Stomach (tissue), 4 donors: ENCODE data around the gene DRGX.

Experiments
- POLR2AphosphoS5 ChIP-seq, 3 donors: sonication (generic); formaldehyde crosslinking; IDR thresholded peaks; one replicate each; pipeline ENCODE4 v1.6.1; 2016; ENCODE audit warnings: antibody characterized with exemption in 3 of 3
- TF ChIP-seq, protein P1 (sequence below), 7 experiments: fragments of 450-650 bp in 4 of 7; fragments of 200-600 bp in 3 of 7; sonication (generic) in 3 of 7; IDR thresholded peaks; one replicate each; pipeline ENCODE4 v1.5.1; 2016 to 2019; ENCODE audit warnings: antibody characterized with exemption in 7 of 7, control low read depth in 2 of 7, mild to moderate bottlenecking in 1 of 7

GRCh38 chr10:49348593-49348992, 47.3 kb downstream of the DRGX start:
- no peak for TF ChIP-seq POLR2AphosphoS5 (IDR thresholded peaks at IDR 0.05)
- TF ChIP-seq, protein P1, sequence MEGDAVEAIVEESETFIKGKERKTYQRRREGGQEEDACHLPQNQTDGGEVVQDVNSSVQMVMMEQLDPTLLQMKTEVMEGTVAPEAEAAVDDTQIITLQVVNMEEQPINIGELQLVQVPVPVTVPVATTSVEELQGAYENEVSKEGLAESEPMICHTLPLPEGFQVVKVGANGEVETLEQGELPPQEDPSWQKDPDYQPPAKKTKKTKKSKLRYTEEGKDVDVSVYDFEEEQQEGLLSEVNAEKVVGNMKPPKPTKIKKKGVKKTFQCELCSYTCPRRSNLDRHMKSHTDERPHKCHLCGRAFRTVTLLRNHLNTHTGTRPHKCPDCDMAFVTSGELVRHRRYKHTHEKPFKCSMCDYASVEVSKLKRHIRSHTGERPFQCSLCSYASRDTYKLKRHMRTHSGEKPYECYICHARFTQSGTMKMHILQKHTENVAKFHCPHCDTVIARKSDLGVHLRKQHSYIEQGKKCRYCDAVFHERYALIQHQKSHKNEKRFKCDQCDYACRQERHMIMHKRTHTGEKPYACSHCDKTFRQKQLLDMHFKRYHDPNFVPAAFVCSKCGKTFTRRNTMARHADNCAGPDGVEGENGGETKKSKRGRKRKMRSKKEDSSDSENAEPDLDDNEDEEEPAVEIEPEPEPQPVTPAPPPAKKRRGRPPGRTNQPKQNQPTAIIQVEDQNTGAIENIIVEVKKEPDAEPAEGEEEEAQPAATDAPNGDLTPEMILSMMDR (IDR thresholded peaks at IDR 0.05) = no peak
